GM21717 (cell line): Measurements from ENCODE around the gene SCRN1.

Experiments used
- ATAC-seq: cut with Tn5 transposase; IDR thresholded peaks from one replicate; pipeline ENCODE4 v1.9.1; 2021; ENCODE audit warnings: mild to moderate bottlenecking, moderate library complexity; ENCODE audit not compliant: unreplicated experiment

Gene SCRN1

GRCh38 chr7:29989257-29989995, at the start of gene SCRN1:
Gene SCRN1 (minus strand): TSS chr7:29989801. CDS start chr7:29969067, 20,734 bp downstream.
- ATAC-seq, result peak; percentile 42

DNA sequence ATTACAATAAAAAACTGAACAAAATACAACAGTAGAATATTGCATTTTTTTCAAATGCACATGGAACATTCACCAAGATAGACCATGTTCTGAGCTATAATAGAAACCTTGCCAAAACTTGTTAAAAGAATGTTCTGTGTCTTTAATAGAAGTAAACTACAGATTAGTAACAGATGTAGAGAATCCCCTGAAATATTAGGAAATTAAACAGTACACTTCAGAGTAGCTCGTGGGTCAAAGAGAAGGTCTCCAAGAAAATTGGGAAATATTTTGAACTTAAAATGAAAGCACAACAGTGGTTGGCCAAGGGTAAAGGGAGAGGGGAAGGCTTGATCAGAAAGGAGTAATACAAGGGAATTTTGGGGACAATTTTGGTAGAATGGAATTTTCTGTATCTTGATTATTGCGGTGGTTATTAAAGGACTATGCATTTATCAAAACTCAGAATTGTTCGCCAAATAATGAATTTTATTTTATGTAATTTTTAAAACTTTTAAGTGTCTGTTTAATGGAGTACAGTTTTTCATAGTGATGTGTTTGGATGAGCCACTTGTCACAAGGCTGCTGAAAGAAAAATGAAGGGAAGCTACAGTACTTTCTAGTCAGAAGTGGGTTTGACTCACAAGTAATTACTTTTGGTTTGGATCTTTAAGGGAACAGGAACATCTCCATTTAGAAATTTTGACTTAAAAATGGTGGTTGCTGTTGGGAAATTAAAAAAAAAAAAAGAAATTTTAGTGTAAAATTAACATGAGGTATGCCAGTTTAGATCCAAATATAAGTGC, 48.8 kb upstream of the SCRN1 start:
- no peak for ATAC-seq

DNA sequence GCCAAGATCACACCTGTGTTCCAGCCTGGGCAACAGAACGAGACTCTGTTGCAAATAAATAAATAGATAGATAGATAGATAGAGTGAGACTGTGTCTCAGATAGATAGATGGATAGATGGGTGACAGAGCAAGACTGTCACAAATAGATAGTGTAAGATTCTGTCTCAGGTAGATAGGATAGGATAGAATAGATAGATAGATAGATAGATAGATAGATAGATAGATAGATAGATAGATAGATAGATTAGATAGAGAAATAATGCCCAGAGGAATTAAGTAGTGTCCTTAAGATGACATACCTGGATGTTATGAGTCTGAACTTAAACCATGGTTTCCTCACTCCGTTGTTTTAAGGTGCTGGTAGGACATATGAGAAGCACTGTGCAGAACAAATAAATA, 46.6 kb upstream of the SCRN1 start:
- ATAC-seq, result no peak

GRCh38 chr7:30034501-30034900, 44.9 kb upstream of the SCRN1 start:
- ATAC-seq, result no peak

- ATAC-seq, result no peak
Observed at GRCh38 chr7:30032310-30033125, 42.9 kb upstream of the SCRN1 start.

- ATAC-seq, result no peak
Observed at GRCh38 chr7:30029696-30030095, 40.1 kb upstream of the SCRN1 start.

DNA sequence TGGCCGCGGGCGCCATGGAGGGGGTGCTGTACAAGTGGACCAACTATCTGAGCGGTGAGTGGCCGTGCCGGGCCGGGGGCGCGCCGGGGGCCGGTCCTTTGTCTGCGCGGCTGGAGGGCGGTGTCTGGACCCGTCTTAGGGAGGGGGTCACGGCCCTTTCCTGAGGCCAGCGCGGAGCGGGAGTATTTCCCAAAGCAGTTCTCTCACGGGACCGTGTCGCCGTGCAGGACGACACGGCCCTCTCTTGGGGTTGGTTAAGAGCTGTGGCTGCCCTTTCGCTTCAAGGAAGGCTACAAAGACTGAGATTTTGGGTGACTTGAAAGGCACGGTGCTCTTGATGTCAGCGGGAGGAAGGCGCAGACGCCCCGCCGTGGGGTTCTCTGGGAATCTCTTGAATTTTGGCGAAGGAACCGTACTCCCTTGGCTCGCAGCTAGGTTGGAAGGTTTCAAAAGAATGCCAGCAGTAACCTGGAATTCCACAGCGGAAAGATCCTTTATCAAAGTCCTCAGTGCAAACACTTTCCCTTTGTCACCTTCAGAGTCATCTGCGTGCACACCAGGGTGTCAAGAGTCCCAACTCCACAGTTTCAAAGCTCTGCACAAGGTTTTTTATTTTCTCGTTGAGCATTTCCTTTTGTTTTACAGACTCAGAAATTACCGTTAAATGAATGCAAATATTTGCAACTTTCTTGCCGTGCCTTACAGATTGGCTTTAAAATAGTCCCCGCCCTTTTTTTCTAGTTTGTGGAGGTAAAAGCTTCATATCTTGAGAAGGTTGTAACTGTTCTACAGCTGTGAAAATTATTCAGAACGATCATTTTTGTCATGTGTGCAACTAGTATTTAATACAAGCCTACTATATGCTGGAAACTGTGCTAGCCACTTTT, 39.4 kb upstream of the SCRN1 start:
- peak; percentile 20 for ATAC-seq

DNA sequence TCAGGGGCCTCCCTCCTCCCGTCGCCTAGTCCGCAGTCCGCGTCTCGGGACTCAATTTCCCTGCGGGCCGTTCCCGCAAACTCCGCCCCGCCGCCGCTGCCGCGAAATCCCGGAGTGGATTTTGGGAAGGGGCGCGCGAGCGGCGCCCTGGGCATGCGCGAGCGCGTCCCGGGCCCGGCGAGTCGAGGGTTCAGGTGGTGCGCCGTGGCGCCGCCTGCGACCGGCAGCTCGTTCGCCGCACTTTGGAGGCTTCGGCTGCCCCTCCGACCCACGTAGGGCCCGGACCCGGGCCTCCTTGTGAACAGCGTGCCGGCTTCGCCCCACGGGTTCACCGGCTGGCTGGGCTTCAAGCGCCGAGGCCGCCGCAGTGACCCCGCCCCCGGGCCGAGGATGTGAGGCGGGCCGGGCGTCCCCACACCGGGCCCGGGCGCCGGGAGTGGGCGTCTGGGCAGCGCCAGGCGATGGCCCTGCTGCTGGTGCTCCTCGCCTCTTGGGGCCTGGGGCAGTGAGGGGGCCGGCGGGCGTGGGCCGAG, 38.7 kb upstream of the SCRN1 start, which contains the start of gene PLEKHA8:
Gene PLEKHA8 (plus strand): TSS at position 197 of the 533 bp plus-strand sequence. CDS start 351 bp downstream, outside the sequence.
- ATAC-seq, result peak; percentile 53

DNA sequence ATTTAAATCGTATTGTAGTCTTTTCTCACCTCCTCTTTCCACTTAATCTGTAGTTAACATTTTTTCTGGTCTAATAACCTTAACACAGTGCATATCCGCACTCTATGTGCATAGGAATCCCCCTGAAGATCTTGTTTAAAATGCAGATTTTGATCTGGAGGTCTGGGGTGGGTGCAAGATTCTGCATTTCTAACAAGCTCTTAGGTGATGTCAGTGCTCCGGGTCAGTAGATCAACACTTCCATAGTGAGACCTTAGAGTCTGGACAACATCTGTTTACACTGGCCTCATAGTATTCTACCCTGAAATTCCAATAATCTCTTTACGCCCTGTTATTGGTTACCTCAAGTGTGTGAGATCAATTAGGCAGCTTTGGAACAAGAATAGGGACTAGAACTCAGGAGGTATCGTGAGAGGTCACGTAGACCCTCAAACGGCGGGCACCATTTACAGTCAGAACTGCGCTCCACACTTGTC, 38.2 kb upstream of the SCRN1 start:
- ATAC-seq, result peak; percentile 1

DNA sequence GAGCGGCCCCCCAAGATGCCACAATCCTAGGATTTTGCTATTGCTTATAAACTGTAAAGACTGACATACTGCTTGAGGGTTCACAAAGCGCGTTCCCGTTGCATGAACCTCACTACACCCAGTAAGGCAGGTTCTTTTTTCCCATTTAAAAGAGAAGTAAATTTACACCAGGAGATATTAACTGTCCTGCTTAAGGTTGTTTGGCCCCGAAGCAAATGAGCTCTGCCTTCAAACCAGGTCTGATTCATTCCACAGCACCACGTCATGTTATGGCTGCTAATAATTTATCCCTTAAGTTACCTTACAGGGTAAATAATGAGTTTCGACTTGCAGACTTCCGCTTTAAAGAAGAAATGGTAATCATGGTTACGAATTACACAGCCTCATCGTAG, 37.5 kb upstream of the SCRN1 start:
- peak; percentile 10 for ATAC-seq

DNA sequence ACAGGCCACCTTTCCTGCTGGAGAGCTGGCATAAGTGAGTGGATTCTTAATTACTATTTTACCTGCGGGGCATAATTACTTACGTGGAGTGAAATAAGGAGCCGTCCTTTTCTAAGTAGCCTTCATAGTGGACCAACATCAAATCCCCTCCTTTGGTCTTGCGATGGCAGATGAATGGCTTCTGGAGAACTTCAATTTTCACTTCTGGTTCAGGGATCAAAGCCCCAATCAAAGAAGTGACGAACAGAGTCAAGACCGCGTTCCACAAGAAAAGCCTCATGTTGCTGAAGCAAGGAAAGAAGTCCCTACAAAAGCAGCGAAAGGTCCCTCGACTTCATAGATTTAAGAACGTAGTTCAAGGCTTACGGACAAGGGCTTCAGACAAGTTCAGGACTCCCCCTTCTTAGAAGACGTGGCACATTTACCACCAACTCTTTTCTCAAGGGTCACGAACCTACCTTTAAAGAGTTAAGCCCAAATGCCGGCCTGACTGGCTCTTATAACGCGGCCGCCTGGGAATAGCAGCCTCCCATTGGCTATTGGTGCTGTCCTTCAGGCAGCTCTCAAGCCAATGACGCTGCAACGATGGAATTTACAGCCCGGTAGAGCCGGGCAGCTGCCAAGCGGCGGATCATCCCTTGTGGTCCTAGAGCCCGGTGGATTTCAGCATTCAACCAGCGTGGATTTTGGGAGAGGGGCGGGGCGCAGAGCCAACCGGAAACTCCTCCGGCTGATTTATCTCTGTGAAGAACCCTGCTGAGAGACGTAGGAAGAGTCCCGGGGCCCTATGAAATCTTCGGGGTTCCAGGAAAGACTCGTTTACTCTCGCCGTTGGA, 36.8 kb upstream of the SCRN1 start, which contains the start of gene FKBP14:
Gene FKBP14 (minus strand): TSS at position 474 of the 836 bp plus-strand sequence. CDS start 194 bp downstream, at position 280.
- peak; percentile 79 for ATAC-seq

- no peak for ATAC-seq
Observed at GRCh38 chr7:30023524-30023923, 33.9 kb upstream of the SCRN1 start.

- ATAC-seq, result no peak
Observed at GRCh38 chr7:30022991-30023390, 33.4 kb upstream of the SCRN1 start.

DNA sequence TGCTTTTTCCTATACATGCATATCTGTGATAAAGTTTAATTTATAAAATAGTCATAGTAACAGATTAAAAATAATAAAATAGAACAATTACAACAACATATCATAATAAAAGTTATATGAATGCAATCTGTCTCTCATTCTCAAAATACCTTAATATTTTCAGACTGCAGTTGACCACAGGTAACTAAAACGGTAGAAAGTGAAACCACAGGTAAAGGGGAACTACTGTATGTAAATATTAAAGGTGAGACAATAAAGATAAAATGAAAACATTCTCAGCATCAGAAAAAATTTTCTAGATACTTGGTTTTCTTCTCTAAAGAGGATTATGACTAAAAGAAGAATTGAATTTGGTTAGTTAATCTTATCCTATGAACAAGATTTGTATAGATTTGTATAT, 30.9 kb upstream of the SCRN1 start:
- no peak for ATAC-seq

- no peak for ATAC-seq
Observed at GRCh38 chr7:30019960-30020359, 30.4 kb upstream of the SCRN1 start.

DNA sequence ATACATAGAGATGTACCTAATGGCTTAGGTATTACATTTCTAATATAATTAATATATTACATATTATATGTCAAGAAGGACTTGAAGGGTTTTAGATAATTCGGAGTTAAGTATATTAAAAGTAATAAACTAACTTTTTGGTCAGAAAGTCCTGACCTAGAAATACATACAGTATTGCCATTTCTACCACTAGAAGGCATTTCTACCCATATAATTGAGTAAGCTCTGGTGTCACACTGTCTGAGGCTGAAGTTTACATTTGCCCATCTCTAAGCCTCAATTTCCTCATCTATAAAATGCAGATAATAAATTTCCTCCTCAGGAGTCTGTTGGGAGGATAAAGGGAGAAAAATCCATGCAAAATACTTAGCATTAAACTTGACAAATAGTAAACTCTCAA, 29.8 kb upstream of the SCRN1 start:
- no peak for ATAC-seq

DNA sequence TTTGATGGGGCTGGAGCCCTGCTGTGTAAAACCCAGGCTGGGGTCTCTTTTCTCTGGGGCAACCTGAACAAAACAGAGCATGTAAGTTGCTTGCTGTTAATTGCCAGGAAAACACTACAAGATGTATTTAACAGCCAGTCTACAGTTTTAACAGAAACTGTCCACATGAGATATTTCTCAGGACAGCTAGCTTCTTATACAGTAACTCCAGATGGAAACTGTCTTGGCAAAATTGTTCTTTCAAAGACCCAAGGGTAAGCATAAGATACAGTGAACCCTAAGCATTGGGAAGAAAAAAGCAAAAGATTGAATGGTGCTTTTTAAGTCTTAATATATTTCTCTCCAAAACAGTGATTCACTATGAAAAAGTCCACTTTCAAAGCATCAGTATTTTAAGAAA, 28.9 kb upstream of the SCRN1 start:
- ATAC-seq, result no peak

DNA sequence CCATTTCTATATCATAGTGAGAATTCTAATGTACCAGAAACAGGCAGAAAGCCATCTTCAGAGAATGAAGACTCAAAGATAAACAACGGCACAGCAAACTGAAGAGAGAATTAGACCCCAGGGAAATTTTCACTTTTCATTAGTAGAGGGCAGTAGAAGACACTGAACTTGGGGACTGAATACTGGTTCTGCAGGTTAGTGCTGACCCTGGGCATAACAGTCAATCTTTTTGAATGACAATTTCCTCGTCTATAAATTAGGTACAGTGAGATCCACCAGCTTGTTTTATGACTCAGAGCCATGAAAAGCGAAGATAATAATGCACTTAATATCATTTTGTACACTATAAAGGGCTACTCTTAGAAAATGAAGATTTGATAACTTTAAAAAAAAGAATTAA, 23.2 kb upstream of the SCRN1 start:
- ATAC-seq, result no peak

DNA sequence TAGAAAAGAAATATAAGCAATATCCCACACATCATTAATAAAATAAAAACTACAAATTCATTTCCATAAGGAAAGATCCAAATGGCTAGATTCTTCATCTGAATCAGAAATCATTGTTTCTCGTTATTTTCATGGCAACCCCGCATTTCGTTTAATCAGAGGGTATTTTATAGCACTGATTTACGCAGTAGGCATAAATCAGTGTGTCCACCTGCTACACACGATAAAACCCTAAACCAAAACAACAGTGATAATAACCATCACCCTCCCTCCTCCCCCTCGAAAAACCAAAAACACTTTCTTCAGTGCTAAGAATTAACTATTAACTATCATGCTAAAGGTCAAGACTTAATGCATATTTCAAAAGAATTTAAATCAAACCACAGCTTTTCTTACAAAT, 20.4 kb upstream of the SCRN1 start:
- no peak for ATAC-seq
